HUES6 (cell line): ENCODE data around the gene VPS16.
"Not testable (repeated sequence)": the region's sequence is repeated elsewhere in the genome, so short reads cannot be mapped to it uniquely, and the experiment has no call there.

Experiments
- H3K27ac ChIP-seq: 2 replicates; pipeline ENCODE4 v1.7.0; 2013; ENCODE audit warnings: low read depth, mild to moderate bottlenecking, low read length, inconsistent platforms
- H3K27me3 ChIP-seq: 2 replicates; pipeline ENCODE4 v1.6.1; 2013; ENCODE audit warnings: low read length; ENCODE audit not compliant: control insufficient read depth, insufficient read depth
- H3K36me3 ChIP-seq: 2 replicates; pipeline ENCODE4 v1.6.1; 2013; ENCODE audit warnings: low read length; ENCODE audit not compliant: control insufficient read depth, insufficient read depth
- H3K4me1 ChIP-seq: 2 replicates; pipeline ENCODE4 v1.6.1; 2013; ENCODE audit warnings: low read length; ENCODE audit not compliant: control insufficient read depth, insufficient read depth
- H3K4me3 ChIP-seq: 2 replicates; pipeline ENCODE4 v1.5.1; 2013; ENCODE audit warnings: low read depth, low read length
- H3K9ac ChIP-seq: one replicate; pipeline ENCODE4 v1.6.1; 2013; ENCODE audit warnings: mild to moderate bottlenecking, low read length
- H3K9me3 ChIP-seq: 2 replicates; pipeline ENCODE4 v1.6.1; 2013; ENCODE audit warnings: low read depth, low read length; ENCODE audit not compliant: control insufficient read depth, insufficient read depth

The VPS16 gene

DNA sequence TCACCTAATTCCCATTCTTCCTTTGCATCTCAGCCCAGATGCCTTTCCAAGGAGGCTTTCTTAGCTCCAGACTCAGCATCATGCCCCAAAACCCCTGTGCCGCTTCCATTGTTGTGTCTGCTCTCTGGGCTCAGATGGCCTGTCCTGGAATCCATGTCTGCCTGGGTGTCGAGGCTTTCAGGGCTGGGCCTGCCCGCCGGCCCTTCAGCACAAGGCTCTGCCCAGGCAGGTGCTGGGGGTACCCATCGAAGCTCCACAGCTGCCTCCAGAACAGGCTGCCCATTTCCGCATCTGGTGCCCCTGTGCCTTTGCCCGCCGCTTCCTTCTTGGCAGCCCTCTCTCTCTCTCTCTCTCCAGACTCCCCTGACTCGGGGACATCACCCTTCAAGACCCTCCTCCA is 41.3 kb upstream of the VPS16 start:
- no peaks in the 10 kb centered on the region for H3K9me3 ChIP-seq
- H3K4me3 ChIP-seq, result peak overlapping the region; percentile 98
- peaks cover 41% of the 10 kb centered on the region for H3K27me3 ChIP-seq
- peaks cover 45% of the 10 kb centered on the region for H3K36me3 ChIP-seq
- H3K9ac ChIP-seq, result peak overlapping the region; percentile 86
- H3K27ac ChIP-seq, result no peak overlapping the region; the same call in 1 of the 2 replicates
- peaks cover 25% of the 10 kb centered on the region for H3K4me1 ChIP-seq

DNA sequence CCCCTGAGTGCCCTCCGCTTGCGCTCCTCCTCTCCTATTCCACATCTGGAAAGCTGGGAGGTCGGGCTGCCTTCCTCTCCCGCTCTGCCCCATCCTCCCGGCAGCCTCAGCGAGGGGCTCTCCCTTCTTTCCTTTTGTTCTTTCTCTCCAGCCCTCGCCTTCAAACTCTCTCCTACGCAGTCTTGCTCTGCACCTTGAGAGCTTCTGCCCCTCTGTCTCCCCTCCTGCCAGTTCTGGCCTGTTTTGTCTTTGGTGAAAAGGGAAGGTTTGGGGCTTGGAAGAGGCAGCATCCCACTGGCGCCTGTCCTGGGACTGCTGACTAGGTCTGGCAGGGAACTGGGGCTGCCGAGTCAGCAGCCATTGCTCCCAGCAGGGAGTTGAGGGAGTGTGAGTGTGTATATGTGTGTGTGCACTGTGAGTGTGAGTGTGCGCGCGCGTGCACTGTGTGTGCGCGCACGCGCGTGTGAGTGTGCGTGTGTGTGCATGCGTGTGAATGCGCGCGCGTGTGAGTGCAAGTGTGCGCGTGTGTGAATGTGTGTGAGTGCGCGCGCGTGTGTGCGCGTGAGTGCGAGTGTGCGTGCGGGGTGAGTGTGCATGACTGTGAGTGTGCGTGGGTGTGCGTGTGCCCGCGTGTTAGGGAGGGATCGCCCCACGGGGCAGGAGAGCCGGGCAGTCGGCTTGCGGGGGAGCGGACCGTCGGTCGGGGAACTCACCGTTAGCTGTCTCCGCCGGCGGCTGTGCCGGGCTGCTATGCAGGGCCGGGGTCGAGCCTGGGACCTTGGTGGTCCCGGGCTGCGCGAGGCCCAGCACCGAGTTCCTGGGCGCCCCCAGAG is 40.6 kb upstream of the VPS16 start:
- H3K27ac ChIP-seq, result peak overlapping the region; percentile 4; the same call in 1 of the 2 replicates
- peaks cover 39% of the 10 kb centered on the region for H3K36me3 ChIP-seq
- no peaks in the 10 kb centered on the region for H3K9me3 ChIP-seq
- H3K4me3 ChIP-seq, result peak overlapping the region; percentile 98
- peaks cover 47% of the 10 kb centered on the region for H3K27me3 ChIP-seq
- peak overlapping the region; percentile 86 for H3K9ac ChIP-seq
- H3K4me1 ChIP-seq, result peaks cover 29% of the 10 kb centered on the region

DNA sequence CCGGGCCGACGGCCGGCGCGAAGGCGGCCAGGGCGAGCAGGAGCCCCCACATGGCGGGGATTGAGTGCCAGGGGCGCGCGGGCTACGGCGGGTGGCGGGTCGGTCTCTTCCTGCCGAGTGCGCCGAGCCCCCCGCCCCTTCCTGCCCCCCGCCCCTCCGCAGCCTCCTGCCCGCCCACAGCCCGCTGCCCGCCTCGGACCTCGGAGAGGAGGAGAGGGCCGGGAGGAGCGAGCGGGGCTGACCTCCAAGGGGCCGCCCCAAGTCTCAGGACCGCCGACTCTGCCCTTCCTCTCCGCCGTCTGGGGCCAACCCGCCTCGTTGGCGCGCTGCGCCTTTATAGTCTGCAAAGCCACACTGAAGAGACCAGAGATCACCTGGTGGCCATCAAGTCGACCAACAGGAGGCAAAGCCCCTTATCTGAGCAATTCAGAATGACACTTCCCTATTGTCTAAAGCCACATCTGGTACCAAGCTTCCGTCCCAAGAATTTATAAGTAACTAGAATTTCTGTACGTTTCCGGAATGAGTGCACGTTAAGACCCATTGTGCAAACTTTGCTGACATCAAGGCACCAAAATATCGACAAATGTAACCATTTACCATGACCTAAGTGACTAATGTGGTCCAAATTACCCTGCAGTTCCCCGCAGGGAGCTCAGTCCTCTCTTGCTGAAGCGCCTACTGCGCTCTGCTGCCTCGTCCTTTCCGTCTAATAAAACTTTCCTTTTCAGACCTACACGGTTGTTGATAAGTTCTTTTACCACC is 39.8 kb upstream of the VPS16 start, which contains the start of gene CPXM1:
Gene CPXM1, minus strand, starts transcription at position 107 of the 765 bp plus-strand sequence. Its CDS starts 55 bp downstream, at position 52.
- Histone ChIP-seq H3K4me3 (peak within 1 kb of the TSS; percentile 98), H3K27me3 (peaks cover 55% of the 10 kb centered on the region), H3K4me1 (peaks cover 36% of the 10 kb centered on the region), H3K36me3 (peaks cover 31% of the 10 kb centered on the region), H3K9ac (peak within 1 kb of the TSS; percentile 86), H3K27ac (peak within 1 kb of the TSS; percentile 4; the same call in 1 of the 2 replicates), H3K9me3 (no peaks in the 10 kb centered on the region)

DNA sequence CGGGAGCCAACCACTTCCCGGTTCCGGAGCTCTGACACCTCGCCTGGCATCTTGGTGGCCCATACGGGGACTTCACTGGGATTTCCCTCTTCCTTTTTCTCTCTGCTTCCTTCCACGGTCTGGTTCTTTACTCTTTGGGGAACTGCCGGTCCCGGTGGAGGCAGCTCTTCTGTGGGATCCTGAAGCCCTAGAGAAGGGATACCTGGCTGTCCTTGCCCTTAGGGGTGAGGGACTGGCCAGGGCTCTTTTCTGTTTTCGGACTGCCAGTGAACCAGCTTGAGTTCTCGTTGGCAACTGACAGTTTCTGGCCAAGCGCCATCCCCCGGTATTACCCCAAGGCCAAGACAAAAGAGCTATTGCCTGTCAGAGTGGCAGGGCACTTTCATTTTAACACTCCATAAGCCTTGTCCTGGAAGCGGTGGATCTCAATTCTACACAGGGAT is 39.2 kb upstream of the VPS16 start:
- peak overlapping the region; percentile 98 for H3K4me3 ChIP-seq
- H3K27ac ChIP-seq, result no peak overlapping the region
- H3K9me3 ChIP-seq, result no peaks in the 10 kb centered on the region
- peaks cover 61% of the 10 kb centered on the region for H3K27me3 ChIP-seq
- peak overlapping the region; percentile 42 for H3K9ac ChIP-seq
- peaks cover 42% of the 10 kb centered on the region for H3K4me1 ChIP-seq
- H3K36me3 ChIP-seq, result peaks cover 25% of the 10 kb centered on the region

DNA sequence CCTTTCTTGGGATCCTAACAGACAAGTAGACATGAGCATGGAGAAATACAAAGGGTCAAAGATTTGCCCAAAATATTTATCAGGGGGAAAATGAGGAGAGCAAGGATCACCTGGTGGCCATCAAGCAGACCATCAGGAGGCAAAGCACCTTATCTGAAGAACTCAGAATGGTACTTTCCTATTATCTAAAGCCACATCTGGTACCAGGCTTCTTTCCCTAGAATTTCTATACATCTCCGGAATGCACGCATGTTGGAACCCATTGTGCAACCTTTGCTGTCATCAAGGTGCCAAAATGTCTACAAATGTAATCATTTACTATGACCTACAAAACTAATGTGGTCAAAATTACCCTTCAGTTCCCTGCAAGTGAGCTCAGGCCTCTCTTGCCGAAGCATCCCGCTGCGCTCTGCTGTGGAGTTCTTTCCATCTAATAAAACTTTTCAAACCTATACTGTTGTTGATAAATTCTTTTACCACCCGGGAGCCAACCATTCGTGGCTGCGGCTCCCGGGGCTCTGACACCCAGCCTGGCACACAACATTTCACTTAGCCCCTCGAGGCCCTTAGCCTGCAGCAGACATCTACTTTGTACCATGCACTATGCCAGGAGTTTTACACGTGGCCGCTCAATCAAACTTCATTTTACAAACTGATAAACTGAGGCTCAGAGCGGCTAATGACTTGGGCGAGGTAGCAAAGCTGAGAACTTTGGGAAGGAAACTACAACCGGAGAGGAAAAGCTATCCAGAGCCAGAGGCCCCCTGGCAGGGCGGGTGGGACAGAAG is 36.3 kb upstream of the VPS16 start:
- peaks cover 35% of the 10 kb centered on the region for H3K4me1 ChIP-seq
- H3K4me3 ChIP-seq, result no peak overlapping the region
- no peaks in the 10 kb centered on the region for H3K9me3 ChIP-seq
- H3K27ac ChIP-seq, result no peak overlapping the region
- no peak overlapping the region for H3K9ac ChIP-seq
- H3K27me3 ChIP-seq, result peaks cover 78% of the 10 kb centered on the region
- H3K36me3 ChIP-seq, result no peaks in the 10 kb centered on the region

DNA sequence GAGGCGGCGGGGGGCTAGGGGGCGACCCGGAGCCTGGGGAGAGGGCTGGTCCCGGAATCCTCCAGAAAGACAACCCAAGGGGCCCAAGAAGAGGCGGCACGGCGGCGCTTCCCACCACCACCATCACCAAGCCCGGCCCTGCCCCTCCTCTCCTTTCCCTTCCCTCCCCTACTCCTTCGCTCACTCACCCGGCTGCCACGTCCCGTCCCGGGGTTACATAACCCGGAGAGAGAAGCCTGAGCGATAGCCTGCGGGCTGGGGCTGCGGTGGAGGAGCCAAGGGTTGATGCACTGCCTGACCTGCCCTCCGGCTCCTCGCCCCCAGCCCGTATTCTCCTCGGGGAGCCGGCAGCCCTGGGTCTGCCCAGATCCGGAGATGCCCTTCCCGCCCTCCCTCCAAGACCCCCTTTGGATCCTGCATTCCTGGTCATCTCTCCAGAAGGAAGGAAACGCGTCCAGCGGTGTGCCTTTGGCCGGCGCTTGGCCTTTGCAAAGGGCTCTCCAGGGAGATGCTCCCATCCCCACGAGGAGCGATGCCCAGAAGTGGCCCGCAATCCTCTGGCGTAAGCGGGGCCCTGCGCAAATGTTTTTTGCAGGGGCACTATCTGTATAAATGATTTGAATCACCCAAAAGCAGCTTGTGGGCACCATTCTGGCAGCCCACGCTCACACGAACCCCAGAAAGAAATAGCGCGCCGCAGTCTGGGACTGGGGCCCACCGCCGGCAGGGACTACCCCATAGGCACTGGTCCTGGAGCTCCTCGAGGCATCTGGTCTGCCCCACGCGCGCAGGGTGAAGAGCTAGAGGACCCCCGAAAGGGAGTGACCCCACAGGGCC is 35.5 kb upstream of the VPS16 start:
- no peak overlapping the region for H3K9ac ChIP-seq
- peaks cover 75% of the 10 kb centered on the region for H3K27me3 ChIP-seq
- no peaks in the 10 kb centered on the region for H3K9me3 ChIP-seq
- H3K4me1 ChIP-seq, result peaks cover 26% of the 10 kb centered on the region
- no peaks in the 10 kb centered on the region for H3K36me3 ChIP-seq
- no peak overlapping the region for H3K27ac ChIP-seq
- H3K4me3 ChIP-seq, result peak overlapping the region; percentile 53

DNA sequence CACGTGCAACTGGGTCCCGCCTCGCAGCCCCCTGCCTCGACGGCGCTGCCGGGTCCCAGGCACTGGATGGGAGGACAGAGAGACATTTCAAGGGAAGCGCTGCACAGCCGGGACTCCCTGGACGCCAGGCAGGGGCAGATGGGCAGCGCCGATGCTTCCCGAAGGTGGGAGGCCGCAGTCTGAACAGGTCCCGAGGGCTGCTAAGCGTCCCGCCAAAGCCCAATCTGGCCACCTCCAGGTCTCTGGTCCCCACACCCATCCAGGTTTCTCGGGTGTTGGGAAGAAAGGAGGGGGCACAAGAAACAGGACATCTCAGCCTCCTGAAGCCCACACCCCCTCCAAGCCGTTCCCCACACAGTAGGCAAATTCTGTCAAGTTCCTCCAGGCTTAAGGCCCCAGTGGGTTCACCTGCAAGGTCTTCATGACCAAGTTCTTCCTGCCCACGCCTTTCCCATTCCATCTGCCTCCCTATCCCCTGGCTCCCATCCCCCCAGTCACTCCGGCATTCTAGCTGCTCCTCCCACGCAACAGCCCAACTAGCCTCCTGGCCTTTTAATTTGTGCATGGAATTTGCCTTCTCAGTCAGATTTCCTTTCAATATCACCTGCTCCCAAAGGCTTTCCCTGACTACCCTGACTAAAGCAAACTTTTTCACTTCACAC is 34.7 kb upstream of the VPS16 start:
- no peaks in the 10 kb centered on the region for H3K9me3 ChIP-seq
- H3K9ac ChIP-seq, result no peak overlapping the region
- peaks cover 26% of the 10 kb centered on the region for H3K4me1 ChIP-seq
- no peaks in the 10 kb centered on the region for H3K36me3 ChIP-seq
- no peak overlapping the region for H3K27ac ChIP-seq
- 0 out of 2 replicates have a peak overlapping the region, but pooled peaks have one; percentile 53 for H3K4me3 ChIP-seq
- H3K27me3 ChIP-seq, result peaks cover 72% of the 10 kb centered on the region

DNA sequence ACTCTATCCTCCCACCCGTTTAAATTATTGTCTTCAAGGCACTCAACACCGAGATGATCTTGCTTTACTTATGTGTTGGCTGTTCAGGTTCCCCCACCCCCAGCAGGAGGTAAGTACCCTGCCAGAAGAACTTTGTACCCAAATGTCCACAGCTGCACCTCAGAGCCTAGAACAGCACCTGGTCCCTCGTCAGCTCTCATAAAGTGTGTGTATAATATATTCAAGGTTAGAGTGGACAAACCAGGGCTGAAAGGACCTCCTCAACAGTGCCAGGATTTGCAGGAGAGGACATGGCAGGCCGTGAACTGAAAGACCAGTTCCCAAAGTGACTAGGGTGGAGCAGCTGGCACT is 34.2 kb upstream of the VPS16 start:
- Histone ChIP-seq H3K4me1 (peaks cover 23% of the 10 kb centered on the region), H3K4me3 (no peak overlapping the region), H3K27ac (no peak overlapping the region), H3K9ac (no peak overlapping the region), H3K36me3 (no peaks in the 10 kb centered on the region), H3K27me3 (peaks cover 67% of the 10 kb centered on the region), H3K9me3 (no peaks in the 10 kb centered on the region)

DNA sequence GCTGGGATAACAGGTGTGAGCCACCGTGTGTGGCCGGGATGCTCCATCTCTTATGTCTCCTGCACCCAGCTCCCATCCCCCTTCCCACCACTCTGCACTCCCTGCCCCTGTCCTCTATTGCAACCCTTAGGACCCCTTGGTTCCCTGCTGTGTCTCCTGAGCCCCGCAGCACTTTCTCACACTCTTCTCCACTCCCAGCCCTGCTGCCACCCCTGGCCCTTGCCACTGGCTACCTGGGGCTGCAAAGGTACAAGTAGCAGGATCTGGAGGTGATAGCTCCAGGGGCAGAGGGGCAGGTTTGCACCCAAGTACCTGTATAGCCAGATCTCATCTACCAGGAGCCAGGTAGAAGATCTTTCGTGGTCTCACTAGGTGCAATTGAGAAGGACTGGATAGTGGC is 33.5 kb upstream of the VPS16 start:
- Histone ChIP-seq H3K27ac (no peak overlapping the region), H3K27me3 (peaks cover 60% of the 10 kb centered on the region), H3K4me3 (no peak overlapping the region), H3K36me3 (no peaks in the 10 kb centered on the region), H3K9ac (no peak overlapping the region), H3K9me3 (peaks cover 1% of the 10 kb centered on the region; the same call in 1 of the 2 replicates), H3K4me1 (peaks cover 19% of the 10 kb centered on the region)

DNA sequence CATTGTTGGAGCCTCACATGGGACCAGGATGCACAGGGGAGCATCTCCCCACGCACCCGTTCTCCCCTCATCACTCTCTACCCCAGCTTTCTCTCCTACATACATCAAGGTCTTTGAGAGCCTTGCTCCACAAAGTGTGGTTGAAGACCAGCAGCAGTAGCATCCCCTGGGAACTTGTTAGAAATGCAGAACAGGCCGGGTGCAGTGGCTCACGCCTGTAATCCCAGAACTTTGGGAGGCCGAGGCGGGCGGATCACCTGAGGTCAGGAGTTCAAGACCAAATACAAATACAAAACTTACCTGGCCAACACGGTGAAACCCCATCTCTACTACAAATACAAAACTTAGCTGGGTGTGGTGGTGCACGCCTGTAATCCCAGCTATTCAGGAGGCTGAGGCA is 32.6 kb upstream of the VPS16 start:
- H3K4me3 ChIP-seq, H3K27ac ChIP-seq, H3K9me3 ChIP-seq, H3K36me3 ChIP-seq, H3K9ac ChIP-seq: not testable (repeated sequence)
- peaks cover 51% of the 10 kb centered on the region for H3K27me3 ChIP-seq
- H3K4me1 ChIP-seq, result peaks cover 19% of the 10 kb centered on the region
